ENCODE data around the gene SLC12A9.

The SLC12A9 gene

GRCh38 chr7:100886142-100886935 is 33.8 kb downstream of the SLC12A9 start:
- peaks cover 81% of the 10 kb centered on the region for H3K36me3 ChIP-seq (ENCODE audit: insufficient read depth, low read length)
- TF ChIP-seq EZH2 (IDR thresholded peaks at IDR 0.05; ENCODE audit: borderline replicate concordance, low read depth, low read length, severe bottlenecking) (no peak), CTCF (IDR thresholded peaks at IDR 0.05; ENCODE audit: borderline replicate concordance, extremely low read depth, low read length, poor library complexity, severe bottlenecking) (no peak)
- no peaks in the 10 kb centered on the region for H3K9me3 ChIP-seq (ENCODE audit: insufficient read depth, low read length, severe bottlenecking)
- DNase-seq (no peak), ATAC-seq (ENCODE audit: insufficient read depth, low read depth) (no peak)
- H3K4me1 ChIP-seq (ENCODE audit: insufficient read depth, low read length) = peaks cover 50% of the 10 kb centered on the region
- H3K27me3 ChIP-seq (ENCODE audit: insufficient read depth, low read length, poor library complexity) = peaks cover 13% of the 10 kb centered on the region
- H3K9ac ChIP-seq (ENCODE audit: low read depth, low read length) = no peak overlapping the region
- no peak overlapping the region for H3K4me2 ChIP-seq (ENCODE audit: insufficient read depth, low read length)
- H3K27ac ChIP-seq (ENCODE audit: low read length) = no peak overlapping the region
- no peak overlapping the region for H3K4me3 ChIP-seq (ENCODE audit: low read depth in 1 of 2, low read length in 2 of 2)
- H3K79me2 ChIP-seq (ENCODE audit: insufficient read depth, low read length) = peaks cover 39% of the 10 kb centered on the region
- peaks cover 65% of the 10 kb centered on the region for H4K20me1 ChIP-seq (ENCODE audit: insufficient read depth, low read length)
- no peak overlapping the region for H2AFZ ChIP-seq (ENCODE audit: low read depth, low read length)

- Histone ChIP-seq H3K4me2 (ENCODE audit: insufficient read depth, low read length) (no peak overlapping the region), H3K4me3 (ENCODE audit: low read depth in 1 of 2, low read length in 2 of 2) (no peak overlapping the region), H3K9ac (ENCODE audit: low read depth, low read length) (no peak overlapping the region), H3K79me2 (ENCODE audit: insufficient read depth, low read length) (peaks cover 32% of the 10 kb centered on the region), H2AFZ (ENCODE audit: low read depth, low read length) (no peak overlapping the region), H3K36me3 (ENCODE audit: insufficient read depth, low read length) (peaks cover 74% of the 10 kb centered on the region), H3K9me3 (ENCODE audit: insufficient read depth, low read length, severe bottlenecking) (no peaks in the 10 kb centered on the region), H3K27ac (ENCODE audit: low read length) (no peak overlapping the region; the same call in 1 of the 2 replicates), H4K20me1 (ENCODE audit: insufficient read depth, low read length) (peaks cover 58% of the 10 kb centered on the region), H3K4me1 (ENCODE audit: insufficient read depth, low read length) (peaks cover 50% of the 10 kb centered on the region), H3K27me3 (ENCODE audit: insufficient read depth, low read length, poor library complexity) (peaks cover 15% of the 10 kb centered on the region)
- ATAC-seq (ENCODE audit: insufficient read depth, low read depth) = no peak
- no peak for TF ChIP-seq CTCF (IDR thresholded peaks at IDR 0.05; ENCODE audit: borderline replicate concordance, extremely low read depth, low read length, poor library complexity, severe bottlenecking)
- DNase-seq = no peak
These were observed 34.5 kb downstream of the SLC12A9 start for GRCh38 chr7:100886936-100887515.

GRCh38 chr7:100887516-100888290 is 35.2 kb downstream of the SLC12A9 start:
- peak overlapping the region in 1 of 2 experiments; percentile 87; a peak in 1 of 4 replicates for H3K4me3 ChIP-seq (ENCODE audit: low read depth in 1 of 2, low read length in 2 of 2)
- H3K36me3 ChIP-seq (ENCODE audit: insufficient read depth, low read length) = peaks cover 67% of the 10 kb centered on the region
- H4K20me1 ChIP-seq (ENCODE audit: insufficient read depth, low read length) = peaks cover 53% of the 10 kb centered on the region
- no peak overlapping the region for H2AFZ ChIP-seq (ENCODE audit: low read depth, low read length)
- H3K4me1 ChIP-seq (ENCODE audit: insufficient read depth, low read length) = peaks cover 50% of the 10 kb centered on the region
- peak overlapping the region; percentile 100 for H3K4me2 ChIP-seq (ENCODE audit: insufficient read depth, low read length)
- ATAC-seq (ENCODE audit: insufficient read depth, low read depth) = no peak
- H3K27ac ChIP-seq (ENCODE audit: low read length) = no peak overlapping the region
- H3K79me2 ChIP-seq (ENCODE audit: insufficient read depth, low read length) = peaks cover 27% of the 10 kb centered on the region
- peaks cover 15% of the 10 kb centered on the region for H3K27me3 ChIP-seq (ENCODE audit: insufficient read depth, low read length, poor library complexity)
- peak; percentile 34 for DNase-seq
- H3K9me3 ChIP-seq (ENCODE audit: insufficient read depth, low read length, severe bottlenecking) = no peaks in the 10 kb centered on the region
- 0 out of 2 replicates have a peak overlapping the region, but pooled peaks have one; percentile 78 for H3K9ac ChIP-seq (ENCODE audit: low read depth, low read length)
- no peak for TF ChIP-seq EZH2 (IDR thresholded peaks at IDR 0.05; ENCODE audit: borderline replicate concordance, low read depth, low read length, severe bottlenecking)
- TF ChIP-seq CTCF (IDR thresholded peaks at IDR 0.05; ENCODE audit: borderline replicate concordance, extremely low read depth, low read length, poor library complexity, severe bottlenecking) = no peak

Measured in DND-41 (cell line).